H9 (cell line): ENCODE results near the gene NCAPG. TPM values are rescaled to one million over a fixed set of nuclear protein-coding genes. Genes with fewer than 3 reads are reported as not detected.

Experiments
- DNase-seq: peaks from one replicate; pipeline ENCODE4 v3.0.0-alpha.2; 2017
- H2AFZ ChIP-seq: one replicate; pipeline ENCODE4 v1.6.1; 2013; ENCODE audit warnings: mild to moderate bottlenecking, low read length, control low read depth, moderate library complexity
- H2AK5ac ChIP-seq: 2 replicates; pipeline ENCODE4 v1.6.1; 2013; ENCODE audit warnings: low read length, control low read depth, mixed read lengths; ENCODE audit not compliant: insufficient read length
- H2BK120ac ChIP-seq: one replicate; pipeline ENCODE4 v1.6.1; 2013; ENCODE audit warnings: low read depth, mild to moderate bottlenecking, low read length, control low read depth, inconsistent platforms; ENCODE audit not compliant: poor library complexity, severe bottlenecking
- H2BK12ac ChIP-seq: 2 replicates; pipeline ENCODE4 v1.6.1; 2013; ENCODE audit warnings: low read length, control low read depth, mixed read lengths, low read depth; ENCODE audit not compliant: insufficient read length
- H2BK15ac ChIP-seq: 2 replicates; pipeline ENCODE4 v1.6.1; 2013; ENCODE audit warnings: low read depth, low read length, control low read depth
- H2BK20ac ChIP-seq: one replicate; pipeline ENCODE4 v1.6.1; 2013; ENCODE audit warnings: low read depth, mild to moderate bottlenecking, low read length, control low read depth, inconsistent platforms; ENCODE audit not compliant: poor library complexity, severe bottlenecking
- H2BK5ac ChIP-seq: 2 replicates; pipeline ENCODE4 v1.6.1; 2013; ENCODE audit warnings: low read length, control low read depth, mixed read lengths; ENCODE audit not compliant: insufficient read length
- H3K14ac ChIP-seq: 2 replicates; pipeline ENCODE4 v1.6.1; 2013; ENCODE audit warnings: low read length, control low read depth; ENCODE audit not compliant: insufficient read depth
- H3K18ac ChIP-seq: 2 replicates; pipeline ENCODE4 v1.6.1; 2013; ENCODE audit warnings: low read depth, mild to moderate bottlenecking, mixed read lengths, low read length, control low read depth; ENCODE audit not compliant: insufficient read length
- H3K23ac ChIP-seq: 2 replicates; pipeline ENCODE4 v1.6.1; 2013; ENCODE audit warnings: low read length, control low read depth, mixed read lengths, low read depth; ENCODE audit not compliant: insufficient read length
- H3K23me2 ChIP-seq: 2 replicates; pipeline ENCODE4 v1.6.1; 2013; ENCODE audit warnings: low read depth, mild to moderate bottlenecking, mixed read lengths, low read length, control low read depth; ENCODE audit not compliant: insufficient read length, poor library complexity, severe bottlenecking
- H3K27ac ChIP-seq: 2 replicates; pipeline ENCODE4 v1.5.1; 2013; ENCODE audit warnings: low read length, control low read depth, mixed read lengths, low read depth; ENCODE audit not compliant: insufficient read length
- H3K27me3 ChIP-seq: 2 replicates; pipeline ENCODE4 v1.6.1; 2013; ENCODE audit warnings: low read length, control low read depth, inconsistent platforms; ENCODE audit not compliant: insufficient read depth
- H3K4ac ChIP-seq: 2 replicates; pipeline ENCODE4 v1.6.1; 2013; ENCODE audit warnings: low read depth, mild to moderate bottlenecking, control low read depth, inconsistent platforms, low read length, moderate library complexity
- H3K4me1 ChIP-seq: 2 replicates; pipeline ENCODE4 v1.6.1; 2013; ENCODE audit warnings: low read length, control low read depth, inconsistent platforms; ENCODE audit not compliant: insufficient read depth
- H3K4me2 ChIP-seq: 2 replicates; pipeline ENCODE4 v1.6.1; 2013; ENCODE audit warnings: low read length, control low read depth, mixed read lengths; ENCODE audit not compliant: insufficient read length, insufficient read depth
- H3K56ac ChIP-seq: 2 replicates; pipeline ENCODE4 v1.6.1; 2013; ENCODE audit warnings: low read depth, mild to moderate bottlenecking, mixed read lengths, low read length, control low read depth; ENCODE audit not compliant: insufficient read length
- H3K79me1 ChIP-seq: 2 replicates; pipeline ENCODE4 v1.6.1; 2013; ENCODE audit warnings: low read depth, mild to moderate bottlenecking, moderate library complexity, low read length, control low read depth, inconsistent platforms; ENCODE audit not compliant: insufficient read depth, poor library complexity, severe bottlenecking
- H3K79me2 ChIP-seq: 2 replicates; pipeline ENCODE4 v1.6.1; 2013; ENCODE audit warnings: low read length, control low read depth, inconsistent platforms; ENCODE audit not compliant: insufficient read depth
- H3K9ac ChIP-seq: 2 replicates; pipeline ENCODE4 v1.6.1; 2013; ENCODE audit warnings: low read length, control low read depth, mixed read lengths; ENCODE audit not compliant: insufficient read length; ENCODE audit errors: extremely low read depth
- H3K9me3 ChIP-seq: one replicate; pipeline ENCODE4 v1.6.1; 2013; ENCODE audit warnings: low read depth, low read length, inconsistent platforms; ENCODE audit not compliant: control insufficient read depth
- H3T11ph ChIP-seq: one replicate; pipeline ENCODE4 v1.6.1; 2013; ENCODE audit warnings: mild to moderate bottlenecking, low read length, control low read depth, inconsistent platforms
- H4K20me1 ChIP-seq: one replicate; pipeline ENCODE4 v1.6.1; 2013; ENCODE audit not compliant: control insufficient read depth, insufficient read length, insufficient read depth
- H4K5ac ChIP-seq: 2 replicates; pipeline ENCODE4 v1.6.1; 2013; ENCODE audit warnings: low read depth, mild to moderate bottlenecking, mixed read lengths, low read length, control low read depth; ENCODE audit not compliant: insufficient read length
- H4K8ac ChIP-seq: replicated peaks from 2 replicates; pipeline ENCODE4 v1.6.1; 2013; ENCODE audit warnings: low read length, control low read depth, mixed read lengths, low read depth; ENCODE audit not compliant: insufficient read length
- H4K91ac ChIP-seq: 2 replicates; pipeline ENCODE4 v1.6.1; 2013; ENCODE audit warnings: low read depth, mild to moderate bottlenecking, moderate library complexity, mixed read lengths, low read length, control low read depth; ENCODE audit not compliant: insufficient read length
- H3K27ac Mint-ChIP-seq, 3 experiments: 2 replicates in 2 of 3; 3 replicates in 1 of 3; pipeline ENCODE4 v1.8.0; 2020 to 2021; ENCODE audit warnings: mixed read lengths in 3 of 3, mild to moderate bottlenecking in 1 of 3, moderate library complexity in 1 of 3
- H3K27me3 Mint-ChIP-seq: 2 replicates; pipeline ENCODE4 v1.8.0; 2021; ENCODE audit warnings: low read depth, mild to moderate bottlenecking, moderate library complexity, mixed read lengths
- H3K36me3 Mint-ChIP-seq, 3 experiments: 2 replicates in 2 of 3; 3 replicates in 1 of 3; pipeline ENCODE4 v1.8.0; 2020 to 2021; ENCODE audit warnings: low read depth in 3 of 3, mixed read lengths in 3 of 3; ENCODE audit not compliant: insufficient read depth in 1 of 3
- H3K4me1 Mint-ChIP-seq, 2 experiments: 2 replicates each; pipeline ENCODE4 v1.8.0; 2020; ENCODE audit warnings: mixed read lengths in 2 of 2
- H3K4me3 Mint-ChIP-seq, 2 experiments: 2 replicates in 1 of 2; 3 replicates in 1 of 2; pipeline ENCODE4 v1.8.0; 2020 to 2021; ENCODE audit warnings: mild to moderate bottlenecking in 2 of 2, mixed read lengths in 2 of 2, moderate library complexity in 1 of 2
- H3K9me3 Mint-ChIP-seq, 2 experiments: 2 replicates in 1 of 2; 3 replicates in 1 of 2; pipeline ENCODE4 v1.8.0; 2020; ENCODE audit warnings: mild to moderate bottlenecking in 2 of 2, mixed read lengths in 2 of 2, moderate library complexity in 1 of 2
- WGBS: extraction: QIAGEN DNeasy Blood & Tissue Kit; methylation state at CpG from one replicate; pipeline ENCODE4 v1.1.7; 2013; ENCODE audit warnings: missing lambda C conversion rate, low lambda C conversion rate, mixed read lengths; ENCODE audit not compliant: insufficient read length; ENCODE audit errors: extremely low coverage; 5-methylcytosine and 5-hydroxymethylcytosine counted together
- total RNA-seq: library from RNA; stranded (reverse); gene quantifications from 2 replicates; pipeline ENCODE4 v1.2.1, GENCODE V29; 2021
- TF ChIP-seq, protein P1 (sequence below): fragments of 200-600 bp; sonication (generic); conservative IDR thresholded peaks from 3 replicates; pipeline ENCODE4 v1.8.0; 2021; ENCODE audit warnings: antibody characterized with exemption, mild to moderate bottlenecking

NCAPG gene
- total RNA-seq, 1 experiment from 2014 or later = 48.8 TPM

DNA sequence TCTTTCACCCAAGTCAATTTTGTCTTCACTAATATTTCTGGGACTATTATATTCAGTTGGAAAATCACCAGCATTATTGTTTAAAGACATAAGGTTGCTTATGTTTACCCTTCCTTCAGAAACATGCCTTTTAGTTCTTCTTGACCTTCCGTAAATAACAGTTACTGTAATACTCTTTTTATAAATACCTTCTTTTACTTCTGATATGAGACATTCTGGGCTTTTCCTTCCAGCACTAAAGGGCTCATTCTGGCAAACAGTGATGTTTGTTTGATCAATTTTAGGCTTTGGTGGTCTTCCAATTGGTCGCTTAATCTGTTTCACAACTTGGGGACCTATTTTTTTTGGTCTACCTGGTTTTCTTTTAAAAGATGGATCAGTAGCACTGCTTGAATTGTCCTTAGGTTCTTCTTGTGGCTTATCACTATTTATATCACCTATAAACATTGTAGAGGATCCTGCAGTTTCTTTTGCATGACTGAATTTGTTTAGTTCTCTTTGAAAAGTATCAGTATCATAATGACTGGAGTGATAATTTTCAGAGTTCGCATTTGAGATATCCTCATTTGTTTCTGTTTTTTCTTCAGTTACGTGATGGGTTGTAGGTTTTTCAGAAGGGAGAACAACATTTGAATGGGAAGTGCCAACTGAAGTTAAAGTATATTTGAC, 64.8 kb downstream of the NCAPG start:
- Histone ChIP-seq H2AFZ (no peak overlapping the region), H2BK12ac (no peak overlapping the region), H3K79me1 (no peaks in the 10 kb centered on the region), H3K79me2 (no peaks in the 10 kb centered on the region; the same call in 1 of the 2 replicates), H4K8ac (no peak overlapping the region), H4K20me1 (no peaks in the 10 kb centered on the region), H3K9me3 (no peaks in the 10 kb centered on the region), H3K4me1 (no peaks in the 10 kb centered on the region), H4K91ac (no peak overlapping the region), H3K14ac (no peak overlapping the region), H2AK5ac (no peak overlapping the region), H3K56ac (no peak overlapping the region), H2BK120ac (no peak overlapping the region), H3K23me2 (no peaks in the 10 kb centered on the region), H3K4ac (no peak overlapping the region), H3K23ac (no peak overlapping the region), H3K4me2 (no peak overlapping the region), H3K18ac (no peak overlapping the region), H3T11ph (no peak overlapping the region), H3K9ac (no peak overlapping the region), H2BK15ac (no peak overlapping the region), H3K27me3 (no peaks in the 10 kb centered on the region), H3K27ac (no peak overlapping the region), H2BK5ac (no peak overlapping the region), H4K5ac (no peak overlapping the region), H2BK20ac (no peak overlapping the region)
- H3K27ac Mint-ChIP-seq = no peak overlapping the region
- peaks cover 0 to 7% (median 0%) of the 10 kb centered on the region in 3 experiments; a peak in 2 of 7 replicates for H3K36me3 Mint-ChIP-seq
- no peak overlapping the region for H3K4me3 Mint-ChIP-seq
- DNase-seq = no peak
- H3K27me3 Mint-ChIP-seq = no peaks in the 10 kb centered on the region
- TF ChIP-seq, protein P1, sequence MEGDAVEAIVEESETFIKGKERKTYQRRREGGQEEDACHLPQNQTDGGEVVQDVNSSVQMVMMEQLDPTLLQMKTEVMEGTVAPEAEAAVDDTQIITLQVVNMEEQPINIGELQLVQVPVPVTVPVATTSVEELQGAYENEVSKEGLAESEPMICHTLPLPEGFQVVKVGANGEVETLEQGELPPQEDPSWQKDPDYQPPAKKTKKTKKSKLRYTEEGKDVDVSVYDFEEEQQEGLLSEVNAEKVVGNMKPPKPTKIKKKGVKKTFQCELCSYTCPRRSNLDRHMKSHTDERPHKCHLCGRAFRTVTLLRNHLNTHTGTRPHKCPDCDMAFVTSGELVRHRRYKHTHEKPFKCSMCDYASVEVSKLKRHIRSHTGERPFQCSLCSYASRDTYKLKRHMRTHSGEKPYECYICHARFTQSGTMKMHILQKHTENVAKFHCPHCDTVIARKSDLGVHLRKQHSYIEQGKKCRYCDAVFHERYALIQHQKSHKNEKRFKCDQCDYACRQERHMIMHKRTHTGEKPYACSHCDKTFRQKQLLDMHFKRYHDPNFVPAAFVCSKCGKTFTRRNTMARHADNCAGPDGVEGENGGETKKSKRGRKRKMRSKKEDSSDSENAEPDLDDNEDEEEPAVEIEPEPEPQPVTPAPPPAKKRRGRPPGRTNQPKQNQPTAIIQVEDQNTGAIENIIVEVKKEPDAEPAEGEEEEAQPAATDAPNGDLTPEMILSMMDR = no peak
- no peaks in the 10 kb centered on the region for H3K4me1 Mint-ChIP-seq
- H3K9me3 Mint-ChIP-seq = no peaks in the 10 kb centered on the region
- WGBS = no CpG with 5 or more reads among the region's 4 CpGs
